Astrocyte of the spinal cord (primary cell): ENCODE measurements around the gene NKD2.
"Not testable (repeated sequence)": the region's sequence is repeated elsewhere in the genome, so short reads cannot be mapped to it uniquely, and the experiment has no call there.

Experiments
- DNase-seq: peaks from one replicate; pipeline ENCODE4 v3.0.0; 2011; ENCODE audit warnings: low read depth, low spot score
- H3K4me3 ChIP-seq: 2 replicates; pipeline ENCODE4 v1.5.1; 2011; ENCODE audit warnings: low read depth, mild to moderate bottlenecking, low read length, moderate library complexity
- CTCF ChIP-seq: IDR thresholded peaks from 2 replicates; pipeline ENCODE4 v1.5.1; 2012; ENCODE audit warnings: low read depth, mild to moderate bottlenecking, low read length, inconsistent platforms
- in situ Hi-C: cut with HindIII; loops from 2 replicates; pipeline ENCODE4 v1.10.0; 2017; ENCODE audit warnings: low sequenced_read_pairs

NKD2 gene

GRCh38 chr5:1079961-1080360 is 71.4 kb downstream of the NKD2 start:
- H3K4me3 ChIP-seq, result no peak overlapping the region
- DNase-seq, result no peak
- in situ Hi-C loops, result no loop called here
- no peak for TF ChIP-seq CTCF

GRCh38 chr5:1080432-1080831 is 71.8 kb downstream of the NKD2 start:
- TF ChIP-seq CTCF, result no peak
- in situ Hi-C loops, result no loop called here
- DNase-seq, result no peak
- no peak overlapping the region for H3K4me3 ChIP-seq

- in situ Hi-C loops, result no loop called here
- TF ChIP-seq CTCF, result no peak
- no peak for DNase-seq
Measured at GRCh38 chr5:1081519-1081918, 72.9 kb downstream of the NKD2 start.

GRCh38 chr5:1083026-1083425 is 74.4 kb downstream of the NKD2 start:
- in situ Hi-C loops, DNase-seq, H3K4me3 ChIP-seq: not testable (repeated sequence)

More at GRCh38 chr5:1081519-1081918, 72.9 kb downstream of the NKD2 start:
- H3K4me3 ChIP-seq, result no peak overlapping the region

GRCh38 chr5:1083823-1084605 is 75.4 kb downstream of the NKD2 start:
- TF ChIP-seq CTCF, result no peak
- no peak overlapping the region for H3K4me3 ChIP-seq
- in situ Hi-C loops, result no loop called here
- DNase-seq, result no peak

- no peak for TF ChIP-seq CTCF
- no peak for DNase-seq
- in situ Hi-C loops, result no loop called here
- H3K4me3 ChIP-seq, result no peak overlapping the region
Measured at GRCh38 chr5:1085391-1085790, 76.8 kb downstream of the NKD2 start.

- no peak overlapping the region for H3K4me3 ChIP-seq
- DNase-seq, result no peak
- in situ Hi-C loops, result no loop called here
- TF ChIP-seq CTCF, result no peak
Measured at GRCh38 chr5:1086137-1086536, 77.5 kb downstream of the NKD2 start.
